Ascending aorta (tissue), 2 donors: Measurements from ENCODE around the gene AEBP2. TPM values are rescaled to one million over a fixed set of nuclear protein-coding genes. Genes with fewer than 3 reads are reported as not detected.

Experiments used
- DNase-seq, 2 donors: peaks; one replicate each; pipeline ENCODE4 v3.0.0-alpha.2; 2019; ENCODE audit warnings: low spot score in 2 of 2
- H3K27ac ChIP-seq, 2 donors: fragments of 200-600 bp; sonication (generic); one replicate each; pipeline ENCODE4 v1.5.1; 2016 to 2017; ENCODE audit warnings: mild to moderate bottlenecking in 1 of 2
- H3K27me3 ChIP-seq: fragments of 200-600 bp; sonication (generic); one replicate; pipeline ENCODE4 v1.5.1; 2017
- H3K36me3 ChIP-seq, 2 donors: fragments of 200-600 bp; sonication (generic); one replicate each; pipeline ENCODE4 v1.5.1; 2016
- H3K4me1 ChIP-seq, 2 donors: fragments of 200-600 bp; sonication (generic); one replicate each; pipeline ENCODE4 v1.5.1; 2016 to 2017; ENCODE audit warnings: mild to moderate bottlenecking in 1 of 2
- H3K4me3 ChIP-seq, 2 donors: fragments of 200-600 bp; sonication (generic); one replicate each; pipeline ENCODE4 v1.5.1; 2016 to 2017; ENCODE audit warnings: mild to moderate bottlenecking in 1 of 2
- H3K9me3 ChIP-seq, 2 donors: fragments of 200-600 bp; sonication (generic); one replicate each; pipeline ENCODE4 v1.5.1; 2016
- intact Hi-C: fragments of 100-400 bp; cut with DNase I; formaldehyde crosslinking; loops from one replicate; pipeline ENCODE4 v1.15.1; 2023
- total RNA-seq: library from RNA; depleted of rRNA; stranded (reverse); fragments of >200 nt; gene quantifications from one replicate; pipeline ENCODE4 v1.1.0, GENCODE V29; 2016
- TF ChIP-seq, protein P1 (sequence below), 3 experiments: fragments of 200-600 bp in 2 of 3; fragments of 450-650 bp in 1 of 3; sonication (generic) in 2 of 3; IDR thresholded peaks; one replicate each; pipeline ENCODE4 v1.5.1; 2016 to 2019; ENCODE audit warnings: antibody characterized with exemption in 3 of 3, mild to moderate bottlenecking in 1 of 3, moderate library complexity in 1 of 3

AEBP2 gene
- total RNA-seq, 1 donor from 2014 or later: 29.6 TPM

DNA sequence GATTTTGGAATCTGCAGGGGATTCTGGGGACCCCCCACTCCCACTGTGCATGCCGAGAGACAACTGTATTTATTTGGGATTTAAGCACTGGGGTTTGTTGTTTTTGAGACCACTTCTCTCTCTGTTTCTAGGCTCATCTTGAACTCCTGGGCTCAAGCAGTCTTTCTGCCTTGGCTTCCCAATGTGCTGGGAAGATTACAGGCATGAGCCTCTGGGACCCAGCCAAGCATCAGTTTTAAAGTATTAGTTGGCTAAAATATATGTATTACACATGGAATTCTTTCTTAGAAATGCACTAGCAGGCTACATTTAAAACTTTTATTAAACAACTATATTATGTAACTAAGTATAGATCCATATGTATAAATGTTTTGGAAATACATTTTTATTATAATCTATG is 78.3 kb downstream of the AEBP2 start:
- Histone ChIP-seq H3K4me1 (peaks cover 0 to 21% of the 10 kb centered on the region in 2 donors), H3K4me3 (no peak overlapping the region), H3K9me3 (no peaks in the 10 kb centered on the region), H3K36me3 (peaks cover 0 to 7% of the 10 kb centered on the region in 2 donors), H3K27ac (no peak overlapping the region), H3K27me3 (no peaks in the 10 kb centered on the region)
- DNase-seq: no peak
- TF ChIP-seq, protein P1, sequence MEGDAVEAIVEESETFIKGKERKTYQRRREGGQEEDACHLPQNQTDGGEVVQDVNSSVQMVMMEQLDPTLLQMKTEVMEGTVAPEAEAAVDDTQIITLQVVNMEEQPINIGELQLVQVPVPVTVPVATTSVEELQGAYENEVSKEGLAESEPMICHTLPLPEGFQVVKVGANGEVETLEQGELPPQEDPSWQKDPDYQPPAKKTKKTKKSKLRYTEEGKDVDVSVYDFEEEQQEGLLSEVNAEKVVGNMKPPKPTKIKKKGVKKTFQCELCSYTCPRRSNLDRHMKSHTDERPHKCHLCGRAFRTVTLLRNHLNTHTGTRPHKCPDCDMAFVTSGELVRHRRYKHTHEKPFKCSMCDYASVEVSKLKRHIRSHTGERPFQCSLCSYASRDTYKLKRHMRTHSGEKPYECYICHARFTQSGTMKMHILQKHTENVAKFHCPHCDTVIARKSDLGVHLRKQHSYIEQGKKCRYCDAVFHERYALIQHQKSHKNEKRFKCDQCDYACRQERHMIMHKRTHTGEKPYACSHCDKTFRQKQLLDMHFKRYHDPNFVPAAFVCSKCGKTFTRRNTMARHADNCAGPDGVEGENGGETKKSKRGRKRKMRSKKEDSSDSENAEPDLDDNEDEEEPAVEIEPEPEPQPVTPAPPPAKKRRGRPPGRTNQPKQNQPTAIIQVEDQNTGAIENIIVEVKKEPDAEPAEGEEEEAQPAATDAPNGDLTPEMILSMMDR (IDR thresholded peaks at IDR 0.05): no peak
- intact Hi-C loops: no loop called here

DNA sequence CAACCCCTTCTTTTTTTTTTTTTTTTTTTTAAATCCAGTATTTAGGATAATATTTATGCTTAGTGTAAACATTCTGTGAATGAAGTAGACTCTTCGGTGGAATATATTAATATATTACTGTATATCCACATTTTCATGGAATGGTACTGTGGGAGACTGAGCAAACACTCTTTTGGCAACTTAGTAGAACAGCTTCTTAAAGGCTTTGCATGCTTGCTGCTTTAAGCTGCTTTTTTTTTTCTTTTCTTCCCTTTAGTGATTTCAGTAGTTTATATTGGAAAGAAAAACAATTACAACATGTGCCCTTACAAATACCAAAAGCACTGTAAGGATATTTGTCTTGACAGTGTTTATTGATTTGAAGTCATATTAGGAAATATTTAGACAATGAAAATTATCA is 78.9 kb downstream of the AEBP2 start:
- peaks cover 0 to 21% of the 10 kb centered on the region in 2 donors for H3K4me1 ChIP-seq
- H3K27ac ChIP-seq: no peak overlapping the region
- H3K9me3 ChIP-seq: no peaks in the 10 kb centered on the region
- DNase-seq: no peak
- intact Hi-C loops: no loop called here
- no peak overlapping the region for H3K4me3 ChIP-seq
- H3K27me3 ChIP-seq: no peaks in the 10 kb centered on the region
- TF ChIP-seq, protein P1 (IDR thresholded peaks at IDR 0.05): no peak
- H3K36me3 ChIP-seq: peaks cover 0 to 4% of the 10 kb centered on the region in 2 donors

DNA sequence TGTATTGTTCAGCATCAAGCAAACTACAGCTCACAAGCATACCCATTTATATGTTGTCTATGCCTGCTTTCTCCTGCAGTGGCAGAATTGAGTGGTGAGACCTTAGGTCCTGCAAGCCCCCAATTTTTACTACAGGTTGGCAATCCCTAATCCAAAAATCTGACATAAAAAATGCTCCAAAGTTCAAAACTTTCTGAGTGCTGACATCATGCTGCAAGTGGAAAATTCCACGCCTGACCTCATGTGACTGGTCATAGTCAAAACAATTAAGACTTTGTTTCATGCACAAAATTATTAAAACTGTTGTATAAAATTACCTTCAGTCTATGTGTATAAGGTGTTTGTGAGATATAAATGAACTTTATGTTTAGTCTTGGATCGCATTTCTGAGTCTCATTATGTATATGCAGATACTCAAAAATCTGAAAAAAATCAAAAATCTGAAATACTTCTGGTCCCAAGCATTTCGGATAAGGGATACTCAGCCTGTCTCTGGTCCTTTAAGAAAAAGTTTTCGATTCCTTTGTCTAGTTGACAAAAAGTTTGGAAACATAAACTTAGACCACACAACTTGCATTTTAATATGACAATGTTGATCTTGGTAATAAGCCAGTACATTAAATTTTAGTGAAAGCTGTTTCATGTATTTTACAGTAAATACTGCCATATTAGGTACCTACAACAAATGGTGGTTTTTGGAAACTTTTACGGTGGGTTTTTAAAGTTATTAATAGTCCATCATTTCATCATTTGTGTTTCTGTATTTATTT is 81.5 kb downstream of the AEBP2 start:
- intact Hi-C loops: no loop called here
- Histone ChIP-seq H3K36me3 (peaks cover 0 to 4% of the 10 kb centered on the region in 2 donors), H3K9me3 (no peaks in the 10 kb centered on the region), H3K4me3 (no peak overlapping the region), H3K4me1 (peaks cover 0 to 18% of the 10 kb centered on the region in 2 donors), H3K27me3 (no peaks in the 10 kb centered on the region), H3K27ac (no peak overlapping the region)
- TF ChIP-seq, protein P1 (IDR thresholded peaks at IDR 0.05): no peak
- DNase-seq: no peak

DNA sequence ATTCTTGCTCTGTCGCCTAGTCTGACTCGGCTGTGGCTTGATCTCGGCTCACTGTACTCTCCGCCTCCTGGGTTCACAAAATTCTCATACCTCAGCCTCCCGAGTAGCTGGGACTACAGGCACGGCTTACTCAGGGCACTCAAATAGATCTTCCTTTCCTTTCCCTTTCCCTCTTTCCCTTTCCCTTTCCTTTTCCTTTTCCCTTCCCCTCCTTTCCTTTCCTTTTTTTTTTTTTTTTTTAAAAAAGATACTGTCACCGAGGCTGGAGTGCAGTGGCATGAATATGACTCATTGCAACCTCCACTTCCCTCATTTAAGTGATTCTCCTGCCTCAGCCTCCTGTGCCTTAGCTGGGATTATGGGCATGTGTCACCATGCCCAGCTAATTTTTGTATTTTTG is 86.0 kb downstream of the AEBP2 start:
- DNase-seq: no peak

DNA sequence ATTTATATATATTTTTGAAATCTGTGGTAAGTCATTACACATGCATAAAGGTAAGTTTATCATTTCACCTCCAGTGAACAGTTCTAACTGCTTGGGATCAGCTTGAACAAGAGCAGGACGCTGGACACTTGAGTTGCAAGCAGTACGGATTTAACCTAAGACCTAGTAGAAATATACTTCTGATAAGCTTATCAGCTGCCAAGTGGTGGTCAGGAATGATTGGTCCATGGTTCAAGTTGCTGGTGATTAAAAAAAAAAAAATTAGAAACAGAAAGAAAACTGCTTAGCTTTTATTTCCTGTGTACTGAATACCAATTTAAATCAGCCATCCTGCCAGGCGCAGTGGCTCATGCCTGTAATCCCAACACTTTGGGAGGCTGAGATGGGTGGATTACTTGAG is 88.6 kb downstream of the AEBP2 start:
- DNase-seq: no peak
- peaks cover 0 to 6% of the 10 kb centered on the region in 2 donors for H3K4me1 ChIP-seq
- no peaks in the 10 kb centered on the region for H3K9me3 ChIP-seq
- TF ChIP-seq, protein P1 (IDR thresholded peaks at IDR 0.05): no peak
- H3K4me3 ChIP-seq: no peak overlapping the region
- no peaks in the 10 kb centered on the region for H3K27me3 ChIP-seq
- intact Hi-C loops: no loop called here
- peaks cover 0 to 4% of the 10 kb centered on the region in 2 donors for H3K36me3 ChIP-seq
- no peak overlapping the region for H3K27ac ChIP-seq

More for the DNA sequence above, 86.0 kb downstream of the AEBP2 start:
- Histone ChIP-seq H3K4me3 (no peak overlapping the region), H3K27me3 (no peaks in the 10 kb centered on the region), H3K9me3 (no peaks in the 10 kb centered on the region), H3K4me1 (peaks cover 0 to 5% of the 10 kb centered on the region in 2 donors), H3K27ac (no peak overlapping the region), H3K36me3 (peaks cover 0 to 4% of the 10 kb centered on the region in 2 donors)
- intact Hi-C loops: no loop called here
- TF ChIP-seq, protein P1 (IDR thresholded peaks at IDR 0.05): no peak
